Activated naive CD4-positive, alpha-beta T cell treated with anti-CD3 and anti-CD28 coated beads, Interleukin-2, amount 50 U/mL, for 16 hours (primary cell): ENCODE data around the gene FAM78B.

Source experiments
- DNase-seq: peaks from one replicate; pipeline ENCODE4 v3.0.0-alpha.2; 2020

FAM78B gene

GRCh38 chr1:166164646-166164994 is 2.2 kb downstream of the FAM78B start:
- no peak for DNase-seq

- DNase-seq = no peak
These were observed 7.1 kb downstream of the FAM78B start for GRCh38 chr1:166159656-166160055.

DNA sequence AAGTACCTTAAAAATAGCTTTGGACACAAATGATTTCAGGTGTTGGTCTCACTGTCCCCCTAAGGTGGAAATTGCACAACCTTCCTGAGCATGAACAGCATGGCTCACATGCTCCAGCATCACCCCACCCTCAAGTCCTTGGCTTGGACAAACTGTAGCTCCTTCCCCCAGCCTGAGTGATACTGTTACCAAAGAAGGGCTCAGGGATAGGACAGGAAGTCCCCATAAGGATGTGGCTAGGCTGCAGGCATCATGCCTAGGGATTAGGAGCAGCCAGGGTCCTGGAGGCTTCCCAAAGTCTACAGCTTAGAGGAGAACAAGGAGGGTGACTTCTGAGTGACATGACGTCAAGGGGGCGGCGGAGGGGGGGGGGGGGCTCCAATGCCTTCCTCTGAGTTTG is 10.1 kb downstream of the FAM78B start:
- no peak for DNase-seq

DNA sequence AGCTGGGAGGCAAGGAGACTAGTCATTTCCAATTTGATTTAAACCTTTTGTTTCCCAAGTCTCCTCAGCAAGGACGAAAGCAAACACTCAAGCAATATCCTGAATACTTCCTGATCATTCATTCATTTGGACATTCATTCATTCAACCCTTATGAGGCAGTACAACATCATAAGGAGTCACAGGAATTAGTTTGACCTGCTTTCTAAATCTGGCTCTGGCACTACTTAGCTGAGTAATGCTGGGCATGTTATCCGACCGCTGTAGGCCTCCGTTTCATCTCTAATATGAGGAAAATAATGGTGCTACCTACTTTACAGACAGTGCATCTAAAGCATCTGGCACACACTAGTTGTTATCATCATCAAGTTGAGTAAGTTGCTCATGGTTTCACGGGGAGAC is 11.7 kb downstream of the FAM78B start:
- DNase-seq = no peak

DNA sequence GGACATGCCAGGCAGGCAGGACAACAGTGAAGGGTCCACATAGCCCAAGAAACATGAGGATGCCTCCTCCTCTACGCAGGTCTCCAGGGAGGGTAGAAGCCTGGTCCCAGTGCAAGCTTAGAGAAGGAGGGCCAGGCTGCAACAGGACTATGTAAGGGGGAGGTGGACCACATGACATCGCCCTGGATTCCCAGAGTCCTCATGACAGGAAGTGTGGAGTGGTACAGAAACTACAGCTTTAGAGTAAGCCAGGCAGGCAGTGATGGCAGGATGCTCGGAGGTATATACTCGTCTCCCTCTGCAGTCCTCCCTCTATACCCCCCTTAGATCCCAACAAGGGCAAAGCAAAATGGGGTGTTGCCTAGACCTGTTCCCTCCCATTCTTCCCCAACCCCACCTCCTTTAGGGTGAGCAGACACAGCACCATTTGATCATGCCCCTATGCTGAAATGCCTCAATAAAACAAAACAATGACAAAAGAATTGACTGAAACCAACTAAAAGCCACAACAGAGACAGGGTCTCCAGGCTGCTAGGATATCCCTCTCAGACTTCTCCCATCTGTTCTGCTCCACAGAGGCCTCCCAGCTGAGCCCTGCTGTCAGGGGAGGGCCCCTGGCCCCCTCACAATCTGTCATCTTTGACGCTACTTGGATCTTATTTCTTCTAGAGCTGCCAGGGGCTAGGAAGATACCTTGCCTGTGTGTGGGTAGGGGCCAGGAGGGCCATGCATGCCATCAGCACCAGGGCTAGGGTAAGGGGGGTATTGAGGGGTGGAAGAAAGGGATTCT is 13.1 kb downstream of the FAM78B start:
- no peak for DNase-seq

DNA sequence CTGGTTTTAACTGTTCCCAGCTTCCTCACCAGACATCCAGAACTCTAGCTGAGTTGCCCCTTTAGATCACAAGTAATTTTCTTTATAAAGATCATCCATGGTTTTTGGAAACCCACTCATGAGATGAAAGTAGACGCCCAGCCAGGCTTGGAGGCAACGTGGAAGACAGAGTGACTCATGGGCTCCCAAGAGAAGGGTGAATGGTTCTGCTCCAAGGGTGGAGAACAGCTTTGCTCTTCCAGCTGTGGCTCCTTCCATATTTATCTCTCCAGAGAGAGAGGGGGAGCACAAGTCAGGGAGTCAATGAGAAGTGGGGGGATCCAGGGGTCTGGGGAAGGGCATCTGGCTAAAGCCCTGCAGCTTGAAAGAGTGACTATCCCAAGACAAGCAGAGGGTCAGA is 13.8 kb downstream of the FAM78B start:
- no peak for DNase-seq

DNA sequence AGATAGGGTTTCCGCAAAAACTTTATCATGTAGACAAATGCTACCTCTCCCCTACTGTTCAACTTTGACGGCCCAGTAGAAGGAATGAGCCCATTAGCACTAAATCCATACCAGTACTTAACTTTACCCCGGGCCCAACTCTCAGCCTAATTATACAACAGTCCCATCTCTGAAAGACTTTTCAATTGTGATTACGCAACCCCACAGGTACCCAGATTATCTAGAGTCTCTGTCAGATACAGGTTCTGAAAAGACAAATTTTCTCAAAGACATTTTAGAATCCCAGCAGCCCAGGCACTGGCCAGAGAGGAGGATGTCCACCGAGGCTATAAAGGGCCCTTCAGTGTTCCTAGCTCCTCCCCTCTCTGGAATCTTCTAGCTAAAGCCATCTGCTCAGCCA is 15.0 kb downstream of the FAM78B start:
- no peak for DNase-seq

DNA sequence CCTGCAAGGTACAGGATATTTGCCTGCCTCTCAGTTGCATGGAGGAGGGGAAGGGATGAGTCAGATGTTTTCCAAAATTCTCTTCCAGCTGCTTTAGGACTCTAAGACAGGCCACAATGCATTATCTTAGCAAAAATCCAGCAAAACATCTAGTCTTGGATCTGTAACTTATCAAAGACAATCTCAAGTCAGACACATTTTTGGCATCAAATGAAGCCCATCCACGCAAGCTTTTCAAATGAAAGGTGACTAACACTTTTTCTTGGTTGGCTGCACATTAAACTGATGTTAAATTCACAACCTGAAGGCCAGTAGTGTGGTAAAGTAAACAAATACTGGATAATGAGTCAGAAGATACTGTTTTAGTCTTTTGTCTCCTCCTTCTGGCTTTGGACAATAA is 21.3 kb downstream of the FAM78B start:
- DNase-seq = no peak

DNA sequence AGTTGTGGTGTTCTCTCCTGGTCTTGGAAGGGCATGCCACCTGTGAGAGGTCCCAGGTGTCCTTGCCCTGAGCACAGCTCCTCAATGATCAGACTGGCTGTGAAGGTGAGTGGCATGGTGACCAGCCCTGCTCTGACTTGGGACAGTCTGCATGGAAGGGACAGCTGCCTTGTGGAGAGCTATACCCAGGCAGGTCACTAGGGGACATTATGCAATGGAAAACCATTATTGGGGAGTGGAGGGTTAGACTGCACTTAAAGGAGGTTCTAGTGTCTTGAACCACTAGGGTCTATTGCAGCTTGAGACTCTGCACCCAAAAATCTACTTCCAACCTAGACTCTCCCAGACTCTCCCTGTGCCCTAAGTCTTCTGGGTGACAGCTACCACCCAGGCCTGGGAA is 24.8 kb downstream of the FAM78B start:
- no peak for DNase-seq

GRCh38 chr1:166140251-166140650 is 26.6 kb downstream of the FAM78B start:
- no peak for DNase-seq

DNA sequence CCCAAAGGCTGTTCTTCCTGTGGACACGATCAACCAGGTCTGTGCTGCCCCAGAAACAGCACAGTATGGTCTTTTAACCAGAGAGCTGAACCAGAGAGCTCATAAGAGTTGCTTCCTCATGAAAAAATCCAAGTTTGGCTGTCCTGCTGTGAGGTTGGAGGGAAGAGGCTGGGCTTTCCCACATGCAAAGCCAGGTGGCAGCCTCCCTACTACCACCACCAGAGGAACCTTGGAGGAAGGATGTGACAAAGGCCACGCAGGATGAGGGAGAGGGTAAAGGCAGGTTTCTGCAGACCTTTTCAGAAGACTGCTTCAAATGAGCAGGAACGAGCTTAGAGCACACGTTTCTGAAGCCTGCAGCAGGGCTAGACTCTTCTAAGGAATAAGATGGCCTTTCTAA is 27.1 kb downstream of the FAM78B start:
- no peak for DNase-seq

DNA sequence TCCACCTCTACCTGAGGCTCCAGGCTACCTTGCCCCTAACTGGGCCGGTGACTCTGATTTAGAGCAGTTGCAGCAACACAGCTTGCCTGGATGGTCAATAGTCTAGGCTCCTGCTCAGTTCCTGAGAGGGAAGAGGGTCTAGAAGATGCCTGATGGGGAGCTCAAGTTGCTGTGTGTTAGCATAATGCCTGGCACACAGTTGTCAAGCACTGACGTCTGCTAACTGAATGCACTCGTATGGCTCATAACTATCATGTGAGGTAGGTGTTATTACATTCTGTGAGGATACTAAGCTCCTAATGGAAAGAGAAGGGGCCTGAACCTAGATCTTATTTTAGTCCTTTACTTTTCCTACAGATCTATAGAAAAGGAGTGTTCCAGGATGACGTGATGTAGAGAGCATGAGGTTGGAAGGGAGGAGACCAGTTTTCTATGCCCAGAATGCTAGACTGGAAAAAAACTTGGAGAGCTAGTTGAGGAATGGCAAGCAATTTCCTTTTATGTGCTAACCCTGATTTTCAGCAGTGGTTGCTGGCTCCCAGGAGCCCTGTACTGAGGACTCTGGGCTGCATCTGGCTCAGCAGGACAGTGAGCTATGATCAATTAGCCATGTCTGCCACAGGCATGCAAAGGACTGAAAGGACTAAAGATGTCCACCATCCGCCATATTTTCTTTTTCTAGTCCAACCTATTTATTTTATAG is 30.0 kb downstream of the FAM78B start:
- DNase-seq = no peak

DNA sequence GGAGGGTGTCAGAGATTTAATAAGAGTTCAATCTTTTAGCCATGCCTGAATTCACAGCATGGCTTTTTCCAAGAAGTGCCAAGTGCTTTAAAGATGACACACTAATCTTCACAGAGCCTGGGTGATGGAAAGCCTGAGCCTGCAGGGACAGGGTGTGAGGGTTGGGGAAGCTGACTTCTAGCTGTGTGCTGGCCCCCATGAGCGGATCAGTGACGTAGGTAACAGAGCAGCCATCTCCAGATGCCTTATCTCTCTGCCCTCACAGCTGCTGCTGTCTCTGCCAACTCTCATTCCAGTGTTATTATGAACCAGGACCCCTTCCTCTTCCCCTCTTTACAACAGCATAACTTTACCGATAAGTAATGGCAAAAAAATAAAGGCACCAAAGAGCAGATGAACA is 30.6 kb downstream of the FAM78B start:
- no peak for DNase-seq

- no peak for DNase-seq
These were observed 32.9 kb downstream of the FAM78B start for GRCh38 chr1:166133857-166134256.

- DNase-seq = no peak
These were observed 33.4 kb downstream of the FAM78B start for GRCh38 chr1:166133276-166133841.

- no peak for DNase-seq
These were observed 34.3 kb downstream of the FAM78B start for GRCh38 chr1:166132496-166132895.

DNA sequence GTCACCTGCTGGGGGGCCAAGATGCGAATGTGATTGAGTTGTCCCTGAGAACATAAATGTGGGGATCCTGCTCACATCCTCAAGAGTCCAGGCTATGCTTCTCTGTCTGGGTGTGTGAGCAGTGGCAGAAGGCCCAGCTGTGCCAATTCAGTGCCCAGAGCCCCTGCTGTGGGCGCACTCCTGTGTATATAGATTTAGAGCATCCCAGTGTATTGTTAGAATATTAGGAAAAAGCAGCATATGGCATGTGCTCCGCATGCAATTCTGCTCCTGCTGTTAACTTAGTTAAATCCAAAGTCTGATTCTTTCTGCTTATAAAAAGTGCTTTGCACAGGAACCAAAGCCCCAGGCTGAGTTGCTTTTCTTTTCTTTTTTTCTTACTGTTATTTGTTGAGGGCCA is 37.8 kb downstream of the FAM78B start:
- DNase-seq = no peak

GRCh38 chr1:166128195-166128594 is 38.6 kb downstream of the FAM78B start:
- no peak for DNase-seq

DNA sequence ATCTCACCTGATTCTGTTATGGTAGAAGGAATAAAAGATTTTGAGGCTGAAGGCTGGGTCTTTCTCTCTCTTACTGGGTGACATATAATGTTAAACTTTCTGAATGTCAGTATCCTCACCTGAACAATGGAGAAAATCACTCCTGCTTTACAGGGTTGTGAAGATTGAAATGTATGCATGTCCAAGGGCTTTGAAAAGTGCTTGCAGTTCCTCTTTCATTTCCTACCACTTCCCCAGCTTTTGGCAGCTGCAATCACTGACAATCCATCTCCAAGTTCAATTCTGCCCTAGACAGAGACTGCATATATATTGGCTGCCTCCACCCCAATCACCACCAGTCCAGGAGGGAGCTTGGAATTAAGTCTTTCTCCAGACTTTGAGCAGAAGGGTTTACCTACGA is 39.8 kb downstream of the FAM78B start:
- no peak for DNase-seq

DNA sequence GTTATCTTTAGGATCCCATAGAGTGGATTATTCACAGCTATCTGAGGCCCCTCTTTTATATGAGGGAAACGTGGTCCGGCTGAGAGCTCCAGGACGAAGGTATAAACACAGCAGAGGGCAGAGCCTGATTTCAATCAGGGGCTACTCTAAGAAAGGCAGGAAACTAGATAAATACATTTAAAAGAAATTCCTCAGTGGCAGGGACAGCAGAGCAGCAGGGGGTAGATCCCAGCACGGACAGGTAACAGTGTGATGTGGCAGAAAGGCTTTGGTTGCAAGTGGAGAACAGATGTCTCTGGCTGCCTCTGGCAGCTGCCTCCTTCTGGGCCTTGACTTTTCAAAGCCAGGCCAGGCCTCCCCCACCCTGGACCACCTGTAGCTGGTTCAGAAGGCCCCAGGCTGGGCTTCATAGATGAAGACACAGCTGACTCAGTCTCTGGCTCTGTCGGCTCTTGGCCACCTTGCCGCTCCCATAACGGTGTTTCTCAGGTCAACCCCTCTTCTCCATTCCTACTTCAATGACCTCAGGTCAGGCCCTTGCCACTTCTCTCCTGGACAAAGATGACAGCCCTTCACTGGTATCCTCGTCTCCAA is 43.8 kb downstream of the FAM78B start:
- DNase-seq = no peak

DNA sequence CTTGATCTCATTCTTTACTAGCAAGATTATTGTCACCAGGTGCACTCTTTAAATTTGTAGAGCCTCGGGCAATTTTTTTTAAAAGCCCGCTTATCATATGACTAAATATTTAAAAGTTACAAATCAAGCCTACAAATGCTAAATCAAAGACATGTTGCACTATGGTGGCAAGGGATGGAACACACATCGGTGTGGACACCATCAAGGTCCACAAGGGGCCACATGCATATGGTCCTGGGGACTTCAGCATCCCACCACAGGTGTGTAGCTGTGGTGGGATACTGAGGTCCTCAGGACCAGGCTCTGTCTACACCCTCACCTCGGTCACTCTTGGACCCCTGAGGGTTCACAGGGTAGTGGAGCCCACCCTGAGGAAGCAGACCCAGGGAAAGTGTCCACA is 45.8 kb downstream of the FAM78B start:
- DNase-seq = no peak

DNA sequence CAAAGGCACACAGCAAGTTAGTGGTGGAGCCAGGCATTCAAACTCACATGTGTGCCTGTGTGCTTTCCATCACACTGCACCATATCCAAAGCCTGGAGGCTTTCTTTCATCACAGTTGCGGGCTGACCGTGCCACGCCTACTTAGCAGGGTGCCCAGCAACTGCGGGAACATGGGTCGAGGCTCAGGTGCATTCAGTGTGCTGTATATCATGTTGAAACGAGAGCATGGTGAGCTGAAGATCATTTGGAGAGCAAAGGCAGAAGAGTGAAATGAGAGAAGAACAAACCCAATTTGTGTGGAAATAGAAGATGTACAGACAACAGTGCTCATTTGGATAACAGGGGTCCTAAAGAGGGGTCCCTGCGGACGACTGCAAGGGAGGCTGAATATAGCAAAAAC is 46.5 kb downstream of the FAM78B start:
- no peak for DNase-seq

- no peak for DNase-seq
These were observed 47.3 kb downstream of the FAM78B start for GRCh38 chr1:166119471-166119965.

DNA sequence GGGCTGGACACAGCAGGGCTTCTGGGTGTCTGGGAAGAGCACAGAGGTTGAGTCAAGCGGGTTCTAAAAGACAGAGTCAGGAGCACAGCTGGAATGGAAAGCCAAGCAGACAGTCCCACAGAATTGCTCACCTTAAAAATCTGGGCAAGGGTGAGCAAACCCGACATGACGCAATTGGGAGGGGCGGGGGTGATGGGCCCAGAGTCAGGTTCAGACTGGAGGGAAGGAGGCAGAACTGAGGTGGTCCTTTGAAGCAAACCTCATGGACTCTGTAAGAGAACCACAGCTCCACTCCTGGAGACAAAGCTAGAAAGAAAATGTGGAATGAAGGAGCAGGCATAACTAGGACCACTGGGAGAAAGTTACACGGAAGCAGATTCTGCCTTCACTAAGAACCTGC is 49.0 kb downstream of the FAM78B start:
- DNase-seq = no peak
